Measurements from ENCODE around the gene COPS9. TPM values are rescaled to one million over a fixed set of nuclear protein-coding genes. Genes with fewer than 3 reads are reported as not detected.
A peak's percentile ranks its signal among the peaks of the same experiment; 100 is the strongest.

The COPS9 gene
- total and polyA plus RNA-seq, 10 of the 15 experiments (the other 5 are each of a cell fraction or from before 2014, with no cell fraction given) = 80.8 to 419 (median 213) TPM

DNA sequence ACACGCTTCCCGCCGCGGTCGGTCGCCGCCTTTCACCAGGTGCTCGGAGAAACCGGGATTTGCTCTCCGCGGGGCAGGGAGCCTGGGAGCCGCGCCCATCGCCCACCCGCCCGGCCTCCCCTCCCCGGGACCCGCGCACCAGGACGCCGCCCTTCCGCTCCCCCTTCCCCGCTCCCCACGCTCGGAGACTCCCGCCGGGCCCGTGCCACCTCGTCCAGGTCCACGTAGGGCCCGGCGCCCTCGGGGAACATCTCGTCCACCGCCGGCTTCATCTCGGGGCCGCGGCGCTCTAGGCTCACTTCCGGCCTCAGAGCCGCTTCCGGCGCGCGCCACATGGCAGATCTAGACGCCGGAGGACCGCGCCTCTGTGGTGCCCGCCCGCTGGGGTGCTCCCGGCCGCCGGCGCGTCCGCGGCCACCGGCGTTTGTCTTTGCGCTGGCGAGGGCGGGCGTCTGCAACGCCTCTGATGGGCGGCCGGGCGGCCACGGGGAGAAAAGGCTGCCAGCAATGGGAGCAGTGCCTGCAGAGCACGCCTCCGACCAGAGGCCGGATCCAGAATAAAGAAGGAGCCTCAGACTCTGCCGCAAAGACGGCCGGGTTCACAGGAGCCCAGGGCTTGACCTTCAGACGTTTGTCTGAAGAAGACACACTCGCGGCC lies at the start of gene COPS9 (continued):
- no peak for TF ChIP-seq CHD1 (IDR thresholded peaks at IDR 0.05; ENCODE audit: low read depth, low read length)
- no peak for TF ChIP-seq PAX5 (IDR thresholded peaks at IDR 0.05; ENCODE audit: borderline replicate concordance, low read depth, low read length)
- TF ChIP-seq, protein P1, sequence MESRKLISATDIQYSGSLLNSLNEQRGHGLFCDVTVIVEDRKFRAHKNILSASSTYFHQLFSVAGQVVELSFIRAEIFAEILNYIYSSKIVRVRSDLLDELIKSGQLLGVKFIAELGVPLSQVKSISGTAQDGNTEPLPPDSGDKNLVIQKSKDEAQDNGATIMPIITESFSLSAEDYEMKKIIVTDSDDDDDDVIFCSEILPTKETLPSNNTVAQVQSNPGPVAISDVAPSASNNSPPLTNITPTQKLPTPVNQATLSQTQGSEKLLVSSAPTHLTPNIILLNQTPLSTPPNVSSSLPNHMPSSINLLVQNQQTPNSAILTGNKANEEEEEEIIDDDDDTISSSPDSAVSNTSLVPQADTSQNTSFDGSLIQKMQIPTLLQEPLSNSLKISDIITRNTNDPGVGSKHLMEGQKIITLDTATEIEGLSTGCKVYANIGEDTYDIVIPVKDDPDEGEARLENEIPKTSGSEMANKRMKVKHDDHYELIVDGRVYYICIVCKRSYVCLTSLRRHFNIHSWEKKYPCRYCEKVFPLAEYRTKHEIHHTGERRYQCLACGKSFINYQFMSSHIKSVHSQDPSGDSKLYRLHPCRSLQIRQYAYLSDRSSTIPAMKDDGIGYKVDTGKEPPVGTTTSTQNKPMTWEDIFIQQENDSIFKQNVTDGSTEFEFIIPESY (IDR thresholded peaks at IDR 0.05) = no peak
- no peak for TF ChIP-seq MEF2A (IDR thresholded peaks at IDR 0.05; ENCODE audit: insufficient read depth, low read depth, low read length)
- TF ChIP-seq HDAC2 (IDR thresholded peaks at IDR 0.05) = no peak
- no peak for TF ChIP-seq CBFB (IDR thresholded peaks at IDR 0.05; ENCODE audit: low read depth)
- TF ChIP-seq, protein P2, sequence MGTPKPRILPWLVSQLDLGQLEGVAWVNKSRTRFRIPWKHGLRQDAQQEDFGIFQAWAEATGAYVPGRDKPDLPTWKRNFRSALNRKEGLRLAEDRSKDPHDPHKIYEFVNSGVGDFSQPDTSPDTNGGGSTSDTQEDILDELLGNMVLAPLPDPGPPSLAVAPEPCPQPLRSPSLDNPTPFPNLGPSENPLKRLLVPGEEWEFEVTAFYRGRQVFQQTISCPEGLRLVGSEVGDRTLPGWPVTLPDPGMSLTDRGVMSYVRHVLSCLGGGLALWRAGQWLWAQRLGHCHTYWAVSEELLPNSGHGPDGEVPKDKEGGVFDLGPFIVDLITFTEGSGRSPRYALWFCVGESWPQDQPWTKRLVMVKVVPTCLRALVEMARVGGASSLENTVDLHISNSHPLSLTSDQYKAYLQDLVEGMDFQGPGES (IDR thresholded peaks at IDR 0.05) = no peak
- TF ChIP-seq HCFC1 (IDR thresholded peaks at IDR 0.05; ENCODE audit: low read length) = peak; percentile 71
- TF ChIP-seq RFX5 (IDR thresholded peaks at IDR 0.05; ENCODE audit: low read depth, low read length) = no peak
- no peak for TF ChIP-seq BACH1 (IDR thresholded peaks at IDR 0.05; ENCODE audit: borderline replicate concordance)
- TF ChIP-seq HDAC6 (IDR thresholded peaks at IDR 0.05; ENCODE audit: unreplicated experiment) = no peak
- peak; percentile 87 for TF ChIP-seq IKZF1 (conservative IDR thresholded peaks at IDR 0.05)
- no peak for TF ChIP-seq KDM1A (IDR thresholded peaks at IDR 0.05; ENCODE audit: borderline replicate concordance)
- no peak for TF ChIP-seq RAD21 (IDR thresholded peaks at IDR 0.05; ENCODE audit: insufficient read depth, low read depth, low read length)
- TF ChIP-seq SRF (IDR thresholded peaks at IDR 0.05; ENCODE audit: low read depth in 2 of 2, low read length in 2 of 2) = 0 out of 4 replicates have a peak, but pooled peaks of 1 of the 2 experiments have one; percentile 51
- no peak for TF ChIP-seq NRF1 (conservative IDR thresholded peaks at IDR 0.05; ENCODE audit: low read depth, low read length)
- TF ChIP-seq PML (IDR thresholded peaks at IDR 0.05; ENCODE audit: low read length) = no peak; the same call in 1 of the 2 replicates
- TF ChIP-seq BHLHE40 (IDR thresholded peaks at IDR 0.05; ENCODE audit: borderline replicate concordance in 1 of 2, low read depth in 2 of 2, low read length in 1 of 2) = peak in 1 of 2 experiments; percentile 44; a peak in 1 of 4 replicates
- no peak for TF ChIP-seq CBX5 (IDR thresholded peaks at IDR 0.05; ENCODE audit: low read depth)
- TF ChIP-seq MAX (IDR thresholded peaks at IDR 0.05; ENCODE audit: low read depth, low read length) = no peak
- no peak for TF ChIP-seq ESRRA (IDR thresholded peaks at IDR 0.05; ENCODE audit: low read length)
- no peak for TF ChIP-seq SREBF2 (IDR thresholded peaks at IDR 0.05; ENCODE audit: low read length)
- TF ChIP-seq NFYA (IDR thresholded peaks at IDR 0.05; ENCODE audit: borderline replicate concordance, low read depth, low read length) = no peak
- no peak for TF ChIP-seq ATF7 (IDR thresholded peaks at IDR 0.05; ENCODE audit: low read depth)
- no peak for TF ChIP-seq RUNX3 (IDR thresholded peaks at IDR 0.05; ENCODE audit: low read length)
- no peak for TF ChIP-seq EZH2 (IDR thresholded peaks at IDR 0.05; ENCODE audit: borderline replicate concordance, control insufficient read depth, low read depth, low read length)
- no peak for TF ChIP-seq TCF7 (IDR thresholded peaks at IDR 0.05; ENCODE audit: borderline replicate concordance)
- no peak for TF ChIP-seq CTCF (IDR thresholded peaks at IDR 0.05 in 2 of 3, conservative IDR thresholded peaks at IDR 0.05 in 1 of 3; ENCODE audit: control insufficient read depth in 2 of 3, extremely low read depth in 1 of 3, insufficient read depth in 1 of 3, low read depth in 3 of 3, low read length in 3 of 3)
- 0 out of 2 replicates have a peak, but pooled peaks have one; percentile 58 for TF ChIP-seq TARDBP (IDR thresholded peaks at IDR 0.05; ENCODE audit: borderline replicate concordance)
